GM12878 (cell line): ENCODE data around the gene MUTYH. TPM values are rescaled to one million over a fixed set of nuclear protein-coding genes. Genes with fewer than 3 reads are reported as not detected.

Experiments used
- ATAC-seq: fragments of 200-7000 bp; cut with Tn5 transposase; 3 replicates; pipeline ENCODE4 v1.9.1; 2020; ENCODE audit warnings: mild to moderate bottlenecking, moderate library complexity
- BruUV-seq: library from RNA; stranded (reverse); fragments of 400-500 nt; replicated peaks from 2 replicates; lab custom pipeline; 2021; lab: Mats Ljungman, UMichigan
- CTCF ChIA-PET: fragments of 300-600 bp; sonication (Branson Sonifier 250); formaldehyde crosslinking; extraction: SDS; loops from one replicate; lab custom pipeline; 2021; ENCODE audit warnings: inconsistent platforms; lab: Yijun Ruan, JAX
- POLR2A ChIA-PET: fragments of 350-600 bp; formaldehyde crosslinking; extraction: SDS; loops from one replicate; lab custom pipeline; 2021; ENCODE audit warnings: inconsistent platforms; lab: Charles Lee
- RAD21 ChIA-PET: fragments of 300-600 bp; sonication (Branson Sonifier 250); formaldehyde crosslinking; loops from one replicate; lab custom pipeline; 2023; ENCODE audit warnings: antibody characterized with exemption; ENCODE audit not compliant: unreplicated experiment; lab: Charles Lee
- SMC1A ChIA-PET: fragments of 300-600 bp; sonication (Branson Sonifier 250); formaldehyde crosslinking; loops from one replicate; lab custom pipeline; 2023; ENCODE audit not compliant: unreplicated experiment, uncharacterized antibody; lab: Charles Lee
- DNase-seq: peaks from one replicate; pipeline ENCODE4 v3.0.0-alpha.2; 2011; ENCODE audit warnings: low read depth, low spot score
- FAIRE-seq: peaks from 3 replicates; lab custom pipeline; 2011; peaks lifted over from hg19 to GRCh38; lab: Jason Lieb, UNC
- H2AFZ ChIP-seq: 2 replicates; pipeline ENCODE4 v1.6.0; 2011; ENCODE audit warnings: low read depth, low read length, control low read depth; ENCODE audit not compliant: control insufficient read depth
- H3K27ac ChIP-seq: 2 replicates; pipeline ENCODE4 v1.5.1; 2011; ENCODE audit warnings: control low read depth; ENCODE audit not compliant: control insufficient read depth, insufficient read depth
- H3K27me3 ChIP-seq, 2 experiments: replicated peaks in 1 of 2; 2 replicates each; pipeline versions ENCODE4 v1.6.0 to v1.6.1; 2011; ENCODE audit warnings: low read length in 1 of 2; ENCODE audit not compliant: control insufficient read depth in 2 of 2, insufficient read depth in 2 of 2
- H3K36me3 ChIP-seq, 2 experiments: 2 replicates each; pipeline ENCODE4 v1.5.1; 2011; ENCODE audit warnings: low read length in 1 of 2; ENCODE audit not compliant: control insufficient read depth in 2 of 2, insufficient read depth in 2 of 2
- H3K4me1 ChIP-seq: 2 replicates; pipeline ENCODE4 v1.6.1; 2011; ENCODE audit warnings: mild to moderate bottlenecking, low read length, moderate library complexity, mixed read lengths; ENCODE audit not compliant: control insufficient read depth, insufficient read depth
- H3K4me2 ChIP-seq: 2 replicates; pipeline ENCODE4 v1.6.0; 2011; ENCODE audit warnings: control low read depth; ENCODE audit not compliant: control insufficient read depth, insufficient read depth
- H3K4me3 ChIP-seq: fragments of 200-600 bp; sonication (generic); 2 replicates; pipeline ENCODE4 v1.5.1; 2016
- H3K79me2 ChIP-seq: 2 replicates; pipeline ENCODE4 v1.6.0; 2011; ENCODE audit warnings: low read length; ENCODE audit not compliant: control insufficient read depth, insufficient read depth
- H3K9ac ChIP-seq: 2 replicates; pipeline ENCODE4 v1.8.0; 2011; ENCODE audit warnings: low read length, control low read depth, mixed read lengths; ENCODE audit not compliant: control insufficient read depth, insufficient read depth
- H3K9me3 ChIP-seq: replicated peaks from 3 replicates; pipeline ENCODE4 v1.5.1; 2011; ENCODE audit warnings: mild to moderate bottlenecking, low read length; ENCODE audit not compliant: control insufficient read depth, insufficient read depth
- H4K20me1 ChIP-seq: 2 replicates; pipeline ENCODE4 v1.6.0; 2011; ENCODE audit not compliant: control insufficient read depth, insufficient read depth
- CREM ChIP-seq: IDR thresholded peaks from 2 replicates; pipeline ENCODE4 v1.6.1; 2014; ENCODE audit warnings: antibody characterized with exemption, low read depth
- EGR1 ChIP-seq, 2 experiments: IDR thresholded peaks; 1 replicate in 1 of 2; 2 replicates in 1 of 2; pipeline ENCODE4 v1.6.1; 2011 to 2012; ENCODE audit warnings: low read depth in 2 of 2, low read length in 2 of 2, borderline replicate concordance in 1 of 2, mild to moderate bottlenecking in 1 of 2, moderate library complexity in 1 of 2
- HDGF ChIP-seq: fragments of 450-650 bp; IDR thresholded peaks from 2 replicates; pipeline ENCODE4 v1.6.1; 2016; ENCODE audit warnings: antibody characterized with exemption
- MTA3 ChIP-seq: IDR thresholded peaks from 2 replicates; pipeline ENCODE4 v1.6.1; 2012; ENCODE audit warnings: low read length, inconsistent platforms, borderline replicate concordance
- POLR2A ChIP-seq: IDR thresholded peaks from 2 replicates; pipeline ENCODE4 v1.6.1; 2011; ENCODE audit warnings: low read depth, mild to moderate bottlenecking, low read length
- RAD21 ChIP-seq: IDR thresholded peaks from 2 replicates; pipeline ENCODE4 v1.6.1; 2011; ENCODE audit warnings: mild to moderate bottlenecking, low read depth, low read length, moderate library complexity; ENCODE audit not compliant: insufficient read depth
- SIN3A ChIP-seq: IDR thresholded peaks from 2 replicates; pipeline ENCODE4 v1.6.1; 2012; ENCODE audit warnings: low read depth, low read length, improper control_type of control experiment
- TAF1 ChIP-seq: IDR thresholded peaks from 2 replicates; pipeline ENCODE4 v1.6.1; 2011; ENCODE audit warnings: mild to moderate bottlenecking, low read depth, low read length, borderline replicate concordance
- TCF7 ChIP-seq: IDR thresholded peaks from 2 replicates; pipeline ENCODE4 v1.6.1; 2014; ENCODE audit warnings: antibody characterized with exemption, borderline replicate concordance
- WGBS: methylation state at CpG from one replicate; pipeline ENCODE4 v1.1.6; 2016; ENCODE audit warnings: low lambda C conversion rate; ENCODE audit not compliant: insufficient replicate concordance, insufficient coverage; ENCODE audit errors: missing lambda C conversion rate; 5-methylcytosine and 5-hydroxymethylcytosine counted together
- in situ Hi-C: fragments of 300-500 bp; cut with MboI; formaldehyde crosslinking; loops from 9 replicates; pipeline ENCODE4 v1.14.3; 2018; ENCODE audit warnings: mixed read lengths
- intact Hi-C: fragments of 100-400 bp; cut with micrococcal nuclease; formaldehyde crosslinking; loops from one replicate; pipeline ENCODE4 v1.14.2; 2022; ENCODE audit not compliant: unreplicated experiment
- polyA plus RNA-seq, 11 experiments: library from polyadenylated mRNA; depleted of rRNA in 4 of 11; unstranded in 6 of 11; stranded (reverse) in 5 of 11; fragments of >200 nt; fragmentation: Nextera tagmentation in 4 of 11; fragmentation: Illumina TruSeq in 1 of 11; extraction: Ambion mirVana in 4 of 11; extraction: Trizol in 1 of 11; gene quantifications; 1 replicate in 1 of 11; 2 replicates in 10 of 11; pipeline versions ENCODE4 v1.2.1 to v1.2.3, GENCODE V29; 2011 to 2016; ENCODE audit warnings: inconsistent platforms in 2 of 11, missing spikeins in 2 of 11, low read depth in 1 of 11
- total RNA-seq, 4 experiments: library from RNA; depleted of rRNA in 3 of 4; stranded (reverse); fragments of >200 nt in 3 of 4; fragmentation: Illumina TruSeq in 1 of 4; extraction: Trizol in 1 of 4; gene quantifications; 2 replicates each; pipeline versions ENCODE4 v1.2.1 to v1.2.3, GENCODE V29; 2013 to 2021
- TF ChIP-seq, protein P1 (sequence below): fragments of 450-650 bp; IDR thresholded peaks from 2 replicates; pipeline ENCODE4 v1.6.1; 2016; ENCODE audit warnings: mild to moderate bottlenecking
- TF ChIP-seq, protein P2 (sequence below): IDR thresholded peaks from 2 replicates; pipeline ENCODE4 v1.6.1; 2011; ENCODE audit warnings: borderline replicate concordance, low read depth, mild to moderate bottlenecking, moderate library complexity, mixed read lengths, low read length; ENCODE audit not compliant: insufficient read depth; ENCODE audit errors: extremely low read length

MUTYH gene
- total and polyA plus RNA-seq, 10 of the 15 experiments (the other 5 are each of a cell fraction or from before 2014, with no cell fraction given): 2.5 to 42.0 (median 30.0) TPM

DNA sequence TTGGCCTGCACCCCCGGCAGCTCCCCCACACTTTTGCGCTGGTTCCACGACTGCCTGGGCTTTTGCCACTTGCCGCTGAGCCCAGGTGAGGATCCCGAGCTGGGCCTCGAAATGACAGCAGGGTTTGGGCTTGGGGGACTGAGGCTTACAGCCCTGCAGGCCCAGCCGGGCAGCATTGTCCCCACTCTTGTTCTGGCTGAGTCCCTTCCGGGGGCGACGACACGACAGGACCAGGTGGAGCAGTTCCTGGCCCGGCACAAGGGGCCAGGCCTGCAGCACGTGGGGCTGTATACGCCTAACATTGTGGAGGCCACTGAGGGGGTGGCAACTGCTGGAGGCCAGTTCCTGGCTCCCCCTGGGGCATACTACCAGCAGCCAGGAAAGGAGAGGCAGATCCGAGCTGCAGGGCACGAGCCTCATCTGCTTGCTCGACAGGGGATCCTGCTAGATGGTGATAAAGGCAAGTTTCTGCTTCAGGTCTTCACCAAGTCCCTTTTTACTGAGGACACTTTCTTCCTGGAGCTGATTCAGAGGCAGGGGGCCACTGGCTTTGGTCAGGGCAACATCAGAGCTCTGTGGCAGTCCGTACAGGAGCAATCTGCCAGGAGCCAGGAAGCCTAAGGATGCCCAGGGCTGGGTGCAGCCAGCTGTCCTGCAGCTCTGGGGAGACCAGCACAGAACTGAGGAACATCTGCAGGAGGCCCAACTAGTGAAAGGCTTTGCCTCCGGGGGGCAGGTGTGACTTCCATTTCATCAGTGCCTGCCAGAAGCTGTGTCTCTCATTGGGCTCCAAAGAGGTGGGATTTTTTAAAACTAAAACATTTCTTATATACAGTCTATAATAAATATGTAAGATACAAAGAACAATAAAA lies 12.4 kb downstream of the MUTYH start:
- Histone ChIP-seq H3K79me2 (peaks cover 22% of the 10 kb centered on the region), H3K9ac (peak overlapping the region; percentile 81), H3K4me3 (peak overlapping the region; percentile 82), H3K27ac (peak overlapping the region; percentile 80), H3K9me3 (no peaks in the 10 kb centered on the region), H2AFZ (no peak overlapping the region), H3K4me1 (peaks cover 16% of the 10 kb centered on the region; the same call in 1 of the 2 replicates), H3K27me3 (no peaks in the 10 kb centered on the region), H3K36me3 (peaks cover 0 to 7% of the 10 kb centered on the region in 2 experiments; a peak in 2 of 4 replicates), H3K4me2 (peak overlapping the region; percentile 94), H4K20me1 (no peaks in the 10 kb centered on the region)
- TF ChIP-seq CREM: 0 out of 2 replicates have a peak, but pooled peaks have one; percentile 24
- TF ChIP-seq TAF1: no peak
- TF ChIP-seq, protein P1, sequence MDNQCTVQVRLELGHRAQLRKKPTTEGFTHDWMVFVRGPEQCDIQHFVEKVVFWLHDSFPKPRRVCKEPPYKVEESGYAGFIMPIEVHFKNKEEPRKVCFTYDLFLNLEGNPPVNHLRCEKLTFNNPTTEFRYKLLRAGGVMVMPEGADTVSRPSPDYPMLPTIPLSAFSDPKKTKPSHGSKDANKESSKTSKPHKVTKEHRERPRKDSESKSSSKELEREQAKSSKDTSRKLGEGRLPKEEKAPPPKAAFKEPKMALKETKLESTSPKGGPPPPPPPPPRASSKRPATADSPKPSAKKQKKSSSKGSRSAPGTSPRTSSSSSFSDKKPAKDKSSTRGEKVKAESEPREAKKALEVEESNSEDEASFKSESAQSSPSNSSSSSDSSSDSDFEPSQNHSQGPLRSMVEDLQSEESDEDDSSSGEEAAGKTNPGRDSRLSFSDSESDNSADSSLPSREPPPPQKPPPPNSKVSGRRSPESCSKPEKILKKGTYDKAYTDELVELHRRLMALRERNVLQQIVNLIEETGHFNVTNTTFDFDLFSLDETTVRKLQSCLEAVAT: 0 out of 2 replicates have a peak, but pooled peaks have one; percentile 22
- 0 out of 2 replicates have a peak, but pooled peaks have one; percentile 16 for TF ChIP-seq POLR2A
- 0 out of 2 replicates have a peak, but pooled peaks have one; percentile 11 for TF ChIP-seq RAD21
- TF ChIP-seq, protein P2, sequence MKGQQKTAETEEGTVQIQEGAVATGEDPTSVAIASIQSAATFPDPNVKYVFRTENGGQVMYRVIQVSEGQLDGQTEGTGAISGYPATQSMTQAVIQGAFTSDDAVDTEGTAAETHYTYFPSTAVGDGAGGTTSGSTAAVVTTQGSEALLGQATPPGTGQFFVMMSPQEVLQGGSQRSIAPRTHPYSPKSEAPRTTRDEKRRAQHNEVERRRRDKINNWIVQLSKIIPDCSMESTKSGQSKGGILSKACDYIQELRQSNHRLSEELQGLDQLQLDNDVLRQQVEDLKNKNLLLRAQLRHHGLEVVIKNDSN: peak; percentile 13
- 0 out of 2 replicates have a peak, but pooled peaks have one; percentile 15 for TF ChIP-seq MTA3
- TF ChIP-seq HDGF: 0 out of 2 replicates have a peak, but pooled peaks have one; percentile 46
- no peak for TF ChIP-seq TCF7
- TF ChIP-seq SIN3A: no peak
- peak in 1 of 2 experiments; percentile 60; a peak in 1 of 3 replicates for TF ChIP-seq EGR1 (IDR thresholded peaks at IDR 0.05; ENCODE audit: borderline replicate concordance in 1 of 2, low read depth in 2 of 2, low read length in 2 of 2)
- ChIA-PET CTCF (interaction anchor here (0.6 to 5.8 kb wide), 5 partner anchors 11 to 1397 kb away, joined by 3 to 42 read pairs (median 8); partner anchors contain the start of genes MUTYH, TESK2 and TOE1), POLR2A (interaction anchor here (0.5 to 5.8 kb wide), 4 partner anchors 11 to 24 kb away, joined by 3 to 45 read pairs (median 6); partner anchors contain the start of genes MUTYH and TOE1), SMC1A (interaction anchor here (0.8 to 9.2 kb wide), 6 partner anchors 13 to 165 kb away, joined by 3 to 57 read pairs (median 7); partner anchors contain the start of genes MUTYH and TOE1), RAD21 (interaction anchor here (0.6 to 1.8 kb wide), 7 partner anchors 12 to 189 kb away, joined by 3 to 10 read pairs (median 3); partner anchors contain the start of genes MUTYH and TOE1)
- ATAC-seq (peak; percentile 25), FAIRE-seq (no peak), DNase-seq (no peak)
- intact Hi-C loops: no loop called here
- no TSS peak for BruUV-seq
- whole genome bisulfite sequencing: 8% methylated on average over 19 of the region's 19 CpGs
- in situ Hi-C loops: no loop called here
